ENCODE data around the gene POMC. TPM values are rescaled to one million over a fixed set of nuclear protein-coding genes. Genes with fewer than 3 reads are reported as not detected.

Gene POMC
- total and polyA plus RNA-seq, 2 of the 13 experiments (the other 11 are each of a cell fraction or from before 2014, with no cell fraction given): not detected

DNA sequence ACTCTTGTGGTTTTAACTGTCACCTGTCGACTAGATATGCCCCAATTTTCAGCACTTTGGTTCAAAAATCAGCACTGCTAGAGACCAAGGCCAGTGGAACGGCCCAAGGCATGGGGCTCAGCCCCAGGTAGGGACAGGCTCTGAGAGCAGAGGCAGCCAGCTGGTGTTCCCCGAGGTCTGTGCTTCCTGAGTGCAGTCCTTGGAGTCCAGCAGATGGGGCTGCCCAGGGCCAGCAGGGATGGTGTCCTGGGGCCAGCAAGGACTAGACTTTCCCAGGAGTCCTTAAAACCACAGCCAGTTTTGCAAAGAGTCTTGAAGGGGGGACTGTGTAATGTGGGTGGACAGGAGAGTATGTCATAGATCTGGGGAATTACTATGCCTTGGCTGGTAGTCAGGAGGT is 56.3 kb downstream of the POMC start (continued):
- TF ChIP-seq, protein P1, sequence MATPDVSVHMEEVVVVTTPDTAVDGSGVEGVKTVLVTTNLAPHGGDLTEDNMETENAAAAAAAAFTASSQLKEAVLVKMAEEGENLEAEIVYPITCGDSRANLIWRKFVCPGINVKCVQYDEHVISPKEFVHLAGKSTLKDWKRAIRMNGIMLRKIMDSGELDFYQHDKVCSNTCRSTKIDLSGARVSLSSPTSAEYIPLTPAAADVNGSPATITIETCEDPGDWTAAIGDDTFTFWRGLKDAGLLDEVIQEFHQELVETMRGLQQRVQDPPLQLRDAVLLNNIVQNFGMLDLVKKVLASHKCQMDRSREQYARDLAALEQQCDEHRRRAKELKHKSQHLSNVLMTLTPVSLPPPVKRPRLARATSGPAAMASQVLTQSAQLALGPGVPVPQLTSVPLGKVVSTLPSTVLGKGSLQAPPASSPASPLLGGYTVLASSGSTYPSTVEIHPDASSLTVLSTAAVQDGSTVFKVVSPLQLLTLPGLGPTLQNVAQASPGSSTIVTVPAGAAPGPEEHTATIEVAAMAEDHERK (CRISPR knock-in tag; IDR thresholded peaks at IDR 0.05; ENCODE audit: low read depth): no peak
- TF ChIP-seq, protein P2, sequence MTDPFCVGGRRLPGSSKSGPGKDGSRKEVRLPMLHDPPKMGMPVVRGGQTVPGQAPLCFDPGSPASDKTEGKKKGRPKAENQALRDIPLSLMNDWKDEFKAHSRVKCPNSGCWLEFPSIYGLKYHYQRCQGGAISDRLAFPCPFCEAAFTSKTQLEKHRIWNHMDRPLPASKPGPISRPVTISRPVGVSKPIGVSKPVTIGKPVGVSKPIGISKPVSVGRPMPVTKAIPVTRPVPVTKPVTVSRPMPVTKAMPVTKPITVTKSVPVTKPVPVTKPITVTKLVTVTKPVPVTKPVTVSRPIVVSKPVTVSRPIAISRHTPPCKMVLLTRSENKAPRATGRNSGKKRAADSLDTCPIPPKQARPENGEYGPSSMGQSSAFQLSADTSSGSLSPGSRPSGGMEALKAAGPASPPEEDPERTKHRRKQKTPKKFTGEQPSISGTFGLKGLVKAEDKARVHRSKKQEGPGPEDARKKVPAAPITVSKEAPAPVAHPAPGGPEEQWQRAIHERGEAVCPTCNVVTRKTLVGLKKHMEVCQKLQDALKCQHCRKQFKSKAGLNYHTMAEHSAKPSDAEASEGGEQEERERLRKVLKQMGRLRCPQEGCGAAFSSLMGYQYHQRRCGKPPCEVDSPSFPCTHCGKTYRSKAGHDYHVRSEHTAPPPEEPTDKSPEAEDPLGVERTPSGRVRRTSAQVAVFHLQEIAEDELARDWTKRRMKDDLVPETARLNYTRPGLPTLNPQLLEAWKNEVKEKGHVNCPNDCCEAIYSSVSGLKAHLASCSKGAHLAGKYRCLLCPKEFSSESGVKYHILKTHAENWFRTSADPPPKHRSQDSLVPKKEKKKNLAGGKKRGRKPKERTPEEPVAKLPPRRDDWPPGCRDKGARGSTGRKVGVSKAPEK (CRISPR knock-in tag; IDR thresholded peaks at IDR 0.05; ENCODE audit: borderline replicate concordance): no peak
- TF ChIP-seq NFRKB (IDR thresholded peaks at IDR 0.05) (no peak), FIP1L1 (IDR thresholded peaks at IDR 0.05; ENCODE audit: borderline replicate concordance, insufficient read depth, low read depth, low read length) (no peak), MED13 (CRISPR knock-in tag; IDR thresholded peaks at IDR 0.05) (no peak), GMEB1 (CRISPR knock-in tag; IDR thresholded peaks at IDR 0.05; ENCODE audit: borderline replicate concordance) (no peak)
- TF ChIP-seq, protein P3, sequence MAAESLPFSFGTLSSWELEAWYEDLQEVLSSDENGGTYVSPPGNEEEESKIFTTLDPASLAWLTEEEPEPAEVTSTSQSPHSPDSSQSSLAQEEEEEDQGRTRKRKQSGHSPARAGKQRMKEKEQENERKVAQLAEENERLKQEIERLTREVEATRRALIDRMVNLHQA (CRISPR knock-in tag; IDR thresholded peaks at IDR 0.05): no peak

Other genes with a start within 250 kb of the POMC start
- 0.11 TPM in 1 of 2 replicates, not detected in the other for gene ADCY3, start 248.3 kb downstream of the POMC start, total RNA-seq (2016; rRNA removed; fragmentation: Illumina TruSeq; extraction: Trizol)
- gene ADCY3, start 248.3 kb downstream of the POMC start, polyA plus RNA-seq (2011; rRNA removed): 0.40 and 0.61 TPM in 2 replicates
- 2.3 and 3.1 TPM in 2 replicates for gene DNAJC27, start 196.6 kb downstream of the POMC start, total RNA-seq (2016; rRNA removed; fragmentation: Illumina TruSeq; extraction: Trizol)
- 3.7 TPM in 2 replicates for gene DNAJC27, start 196.6 kb downstream of the POMC start, polyA plus RNA-seq (2011; rRNA removed)
- gene EFR3B, start 126.5 kb downstream of the POMC start, total RNA-seq (2016; rRNA removed; fragmentation: Illumina TruSeq; extraction: Trizol): 0.42 and 0.56 TPM in 2 replicates
- 0.42 TPM in 2 replicates for gene EFR3B, start 126.5 kb downstream of the POMC start, polyA plus RNA-seq (2011; rRNA removed)
- 29.1 and 39.4 TPM in 2 replicates for gene DNMT3A, start 173.3 kb upstream of the POMC start, total RNA-seq (2016; rRNA removed; fragmentation: Illumina TruSeq; extraction: Trizol)
- gene DNMT3A, start 173.3 kb upstream of the POMC start, polyA plus RNA-seq (2011; rRNA removed): 14.7 and 16.4 TPM in 2 replicates

All from HepG2 (cell line).